K562 (cell line): ENCODE results near the gene TLE3. TPM values are rescaled to one million over a fixed set of nuclear protein-coding genes. Genes with fewer than 3 reads are reported as not detected.

Experiments used
- ATAC-seq: fragments of 200-7000 bp; cut with Tn5 transposase; 3 replicates; pipeline ENCODE4 v1.9.1; 2020; ENCODE audit warnings: moderate library complexity
- BruUV-seq: library from RNA; stranded (reverse); fragments of 400-500 nt; replicated peaks from 2 replicates; lab custom pipeline; 2021; lab: Mats Ljungman, UMichigan
- CTCF ChIA-PET: fragments of 300-600 bp; formaldehyde crosslinking; extraction: SDS; loops from one replicate; lab custom pipeline; 2021; ENCODE audit warnings: low intra/inter-chr PET ratio; lab: Yijun Ruan, JAX
- POLR2A ChIA-PET: fragments of 300-600, 350-650 bp; sonication (Branson Sonifier 250); formaldehyde crosslinking; extraction: SDS; loops from one replicate; lab custom pipeline; 2021; ENCODE audit warnings: antibody characterized with exemption, inconsistent platforms; lab: Yijun Ruan, JAX
- DNase-seq, 4 experiments: peaks; one replicate each; pipeline versions ENCODE4 v3.0.0 to v3.0.0-alpha.2; 2011 to 2018; ENCODE audit warnings: low spot score in 3 of 4, mixed read lengths in 3 of 4; ENCODE audit errors: extremely low read depth in 1 of 4
- FAIRE-seq: peaks from 2 replicates; lab custom pipeline; 2011; peaks lifted over from hg19 to GRCh38; lab: Jason Lieb, UNC
- H2AFZ ChIP-seq: 2 replicates; pipeline ENCODE4 v1.6.0; 2011; ENCODE audit warnings: low read depth, low read length, control low read depth, inconsistent platforms
- H3K27ac ChIP-seq: fragments of 200-600 bp; 3 replicates; pipeline ENCODE4 v1.8.0; 2011; ENCODE audit warnings: low read depth, mild to moderate bottlenecking, control low read depth, inconsistent platforms, low read length, moderate library complexity, mixed read lengths; ENCODE audit errors: extremely low read depth
- H3K27me3 ChIP-seq, 2 experiments: fragments of 300-600 bp in 1 of 2; 2 replicates in 1 of 2; 3 replicates in 1 of 2; pipeline versions ENCODE4 v1.6.0 to v1.8.0; 2011; ENCODE audit warnings: inconsistent platforms in 2 of 2, low read length in 2 of 2, mild to moderate bottlenecking in 1 of 2, mixed read lengths in 1 of 2, moderate library complexity in 1 of 2; ENCODE audit not compliant: control insufficient read depth in 2 of 2, insufficient read depth in 2 of 2
- H3K36me3 ChIP-seq: fragments of 300-600 bp; 3 replicates; pipeline ENCODE4 v1.8.0; 2011; ENCODE audit warnings: mild to moderate bottlenecking, low read length, inconsistent platforms; ENCODE audit not compliant: control insufficient read depth, insufficient read depth
- H3K4me1 ChIP-seq, 2 experiments: fragments of 200-600 bp in 1 of 2; replicated peaks in 1 of 2; 2 replicates in 1 of 2; 3 replicates in 1 of 2; pipeline versions ENCODE4 v1.5.1 to v1.8.0; 2011; ENCODE audit warnings: inconsistent platforms in 2 of 2, low read length in 2 of 2, mild to moderate bottlenecking in 1 of 2, mixed read lengths in 1 of 2, moderate library complexity in 1 of 2; ENCODE audit not compliant: control insufficient read depth in 2 of 2, insufficient read depth in 2 of 2
- H3K4me2 ChIP-seq: 2 replicates; pipeline ENCODE4 v1.6.1; 2011; ENCODE audit warnings: low read length, control low read depth, inconsistent platforms, mixed read lengths; ENCODE audit not compliant: insufficient read depth
- H3K4me3 ChIP-seq: fragments of 200-600 bp; sonication (generic), shearing (Covaris generic); 2 replicates; pipeline ENCODE4 v1.5.1; 2016; ENCODE audit warnings: control low read depth, inconsistent platforms
- H3K79me2 ChIP-seq: fragments of 200-600 bp; 3 replicates; pipeline ENCODE4 v1.8.0; 2011; ENCODE audit warnings: low read length, inconsistent platforms; ENCODE audit not compliant: control insufficient read depth, insufficient read depth
- H3K9ac ChIP-seq, 2 experiments: 2 replicates each; pipeline versions ENCODE4 v1.6.0 to v1.6.1; 2011; ENCODE audit warnings: low read depth in 2 of 2, low read length in 2 of 2, control low read depth in 1 of 2, inconsistent platforms in 1 of 2, mild to moderate bottlenecking in 1 of 2, mixed read lengths in 1 of 2; ENCODE audit not compliant: insufficient read depth in 1 of 2
- H3K9me1 ChIP-seq: one replicate; pipeline ENCODE4 v1.6.0; 2011; ENCODE audit warnings: inconsistent platforms, mild to moderate bottlenecking, low read length, moderate library complexity; ENCODE audit not compliant: control insufficient read depth, insufficient read depth
- H3K9me3 ChIP-seq: replicated peaks from 2 replicates; pipeline ENCODE4 v1.5.1; 2011; ENCODE audit warnings: low read depth, low read length, inconsistent platforms; ENCODE audit not compliant: control insufficient read depth, insufficient read depth
- H4K20me1 ChIP-seq: replicated peaks from 2 replicates; pipeline ENCODE4 v1.6.1; 2011; ENCODE audit warnings: low read length, inconsistent platforms, mixed read lengths; ENCODE audit not compliant: control insufficient read depth, insufficient read depth
- ATF6 ChIP-seq: sonication (generic); formaldehyde crosslinking; IDR thresholded peaks from 2 replicates; pipeline ENCODE4 v1.4.0; 2020; ENCODE audit warnings: mild to moderate bottlenecking, missing genetic modification reagents
- KLF16 ChIP-seq: IDR thresholded peaks from 2 replicates; pipeline ENCODE4 v1.6.1; 2016; ENCODE audit warnings: antibody characterized with exemption
- RBBP5 ChIP-seq: fragments of 200-600 bp; sonication (generic); IDR thresholded peaks from 2 replicates; pipeline ENCODE4 v1.6.1; 2012; ENCODE audit warnings: borderline replicate concordance, mild to moderate bottlenecking, low read length, control low read depth, inconsistent platforms; ENCODE audit not compliant: insufficient read depth, poor library complexity, severe bottlenecking
- RREB1 ChIP-seq: fragments of 250-450 bp; sonication (Bioruptor Pico); IDR thresholded peaks from 2 replicates; pipeline ENCODE4 v1.4.0; 2020
- TOE1 ChIP-seq, 2 experiments: fragments of 450-650 bp in 1 of 2; sonication (generic) in 1 of 2; formaldehyde crosslinking in 1 of 2; IDR thresholded peaks; 2 replicates each; pipeline versions ENCODE4 v1.7.1 to v1.8.0; 2016 to 2022; ENCODE audit warnings: borderline replicate concordance in 2 of 2, mild to moderate bottlenecking in 2 of 2, antibody characterized with exemption in 1 of 2, inconsistent platforms in 1 of 2, low read depth in 1 of 2, missing genetic modification reagents in 1 of 2, moderate library complexity in 1 of 2
- WGBS: fragments of 100-300 bp; shearing (Covaris generic); methylation state at CpG from one replicate; pipeline ENCODE4 v1.1.6; 2016; ENCODE audit warnings: low coverage, mixed read lengths; ENCODE audit not compliant: insufficient coverage; ENCODE audit errors: missing lambda C conversion rate; 5-methylcytosine and 5-hydroxymethylcytosine counted together
- in situ Hi-C: fragments of 300-500 bp; cut with MboI; formaldehyde crosslinking; loops from 4 replicates; pipeline ENCODE4 v1.15.0; 2018; ENCODE audit warnings: inconsistent platforms, mixed read lengths
- intact Hi-C: fragments of 100-400 bp; cut with micrococcal nuclease; formaldehyde crosslinking; loops from 2 replicates; pipeline ENCODE4 v1.14.2; 2022
- polyA plus RNA-seq, 8 experiments: library from polyadenylated mRNA; depleted of rRNA in 4 of 8; stranded (reverse) in 5 of 8; unstranded in 3 of 8; fragments of >200 nt; fragmentation: Nextera tagmentation in 2 of 8; fragmentation: Illumina TruSeq in 1 of 8; extraction: Ambion mirVana in 2 of 8; extraction: Trizol in 1 of 8; gene quantifications; 2 replicates each; pipeline versions ENCODE4 v1.2.1 to v1.2.3, GENCODE V29; 2011 to 2014; ENCODE audit warnings: inconsistent platforms in 1 of 8, missing spikeins in 1 of 8
- total RNA-seq, 7 experiments: library from RNA; depleted of rRNA in 6 of 7; stranded (reverse); fragments of >200 nt in 6 of 7; fragmentation: Illumina TruSeq in 2 of 7; extraction: Trizol in 2 of 7; gene quantifications; 2 replicates each; pipeline versions ENCODE4 v1.2.1 to v1.2.3, GENCODE V29; 2011 to 2021; ENCODE audit warnings: low replicate concordance in 1 of 7

TLE3 gene
- total and polyA plus RNA-seq, 9 of the 15 experiments (the other 6 are each of a cell fraction or from before 2014, with no cell fraction given), result 1.5 to 84.2 (median 14.1) TPM

- Histone ChIP-seq H3K4me2 (no peak overlapping the region), H3K27me3 (peaks cover 5 to 16% of the 10 kb centered on the region in 2 experiments; a peak in 3 of 5 replicates), H3K9me1 (peaks cover 4% of the 10 kb centered on the region), H2AFZ (no peak overlapping the region), H3K9ac (no peak overlapping the region), H3K36me3 (no peaks in the 10 kb centered on the region), H3K4me3 (no peak overlapping the region), H3K79me2 (no peaks in the 10 kb centered on the region), H3K4me1 (no peaks in the 10 kb centered on the region), H3K9me3 (no peaks in the 10 kb centered on the region), H3K27ac (no peak overlapping the region), H4K20me1 (no peaks in the 10 kb centered on the region)
- no TSS peak for BruUV-seq
- ChIA-PET CTCF (no interaction called here), POLR2A (interaction anchor here (1.6 kb wide), 1 partner anchor 17 kb away, joined by 5 read pairs; no protein-coding TSS in a partner anchor)
- ATAC-seq (no peak), FAIRE-seq (no peak), DNase-seq (no peak)
- intact Hi-C loops (no loop called here), in situ Hi-C loops (no loop called here)
- 2% methylated on average over 3 of the region's 3 CpGs for WGBS
- TF ChIP-seq KLF16 (no peak), ATF6 (no peak), RBBP5 (no peak), TOE1 (IDR thresholded peaks at IDR 0.05; ENCODE audit: borderline replicate concordance) (no peak), TOE1 (CRISPR knock-in tag; IDR thresholded peaks at IDR 0.05; ENCODE audit: borderline replicate concordance, low read depth) (no peak), RREB1 (CRISPR knock-in tag) (no peak)
These were observed 57.8 kb downstream of the TLE3 start for GRCh38 chr15:70039917-70040316.
